Measurements from ENCODE around the gene NINJ2. TPM values are rescaled to one million over a fixed set of nuclear protein-coding genes. Genes with fewer than 3 reads are reported as not detected.

The NINJ2 gene
- polyA plus RNA-seq, 2 donors, result 3.3 to 10.9 TPM

- no peak overlapping the region for H3K4me3 ChIP-seq (ENCODE audit: low read depth in 1 of 2, low read length in 2 of 2)
- H3K36me3 ChIP-seq (ENCODE audit: control insufficient read depth in 2 of 2, insufficient read depth in 2 of 2, low read length in 1 of 2), result no peaks in the 10 kb centered on the region
- no peaks in the 10 kb centered on the region for H3K27me3 ChIP-seq (ENCODE audit: control insufficient read depth in 1 of 2, insufficient read depth in 2 of 2, low read length in 2 of 2)
- no peaks in the 10 kb centered on the region for H3K9me3 ChIP-seq (ENCODE audit: control insufficient read depth in 2 of 2, insufficient read depth in 1 of 2, low read depth in 1 of 2, low read length in 1 of 2)
- peaks cover 0 to 12% of the 10 kb centered on the region in 2 donors for H3K4me1 ChIP-seq (ENCODE audit: control insufficient read depth in 2 of 2, insufficient read depth in 2 of 2, low read length in 1 of 2)
- peak overlapping the region; percentile 46 to 74 for H3K27ac ChIP-seq (ENCODE audit: low read depth in 2 of 2, low read length in 1 of 2)
- WGBS, 2 donors, result 79 to 82% methylated on average over 6 of the region's 6 CpGs
These were observed 132.4 kb downstream of the NINJ2 start for GRCh38 chr12:530821-531220.

- no peak overlapping the region for H3K4me3 ChIP-seq (ENCODE audit: low read depth in 1 of 2, low read length in 2 of 2)
- H3K27me3 ChIP-seq (ENCODE audit: control insufficient read depth in 1 of 2, insufficient read depth in 2 of 2, low read length in 2 of 2), result no peaks in the 10 kb centered on the region
- peak overlapping the region; percentile 46 to 88 for H3K27ac ChIP-seq (ENCODE audit: low read depth in 2 of 2, low read length in 1 of 2)
- peaks cover 0 to 12% of the 10 kb centered on the region in 2 donors for H3K4me1 ChIP-seq (ENCODE audit: control insufficient read depth in 2 of 2, insufficient read depth in 2 of 2, low read length in 1 of 2)
- no peaks in the 10 kb centered on the region for H3K9me3 ChIP-seq (ENCODE audit: control insufficient read depth in 2 of 2, insufficient read depth in 1 of 2, low read depth in 1 of 2, low read length in 1 of 2)
- 57 to 70% methylated on average over 6 of the region's 6 CpGs for WGBS, 2 donors
- H3K36me3 ChIP-seq (ENCODE audit: control insufficient read depth in 2 of 2, insufficient read depth in 2 of 2, low read length in 1 of 2), result no peaks in the 10 kb centered on the region
These were observed 132.9 kb downstream of the NINJ2 start for GRCh38 chr12:530308-530707.

GRCh38 chr12:527729-528128 lies 135.5 kb downstream of the NINJ2 start:
- Histone ChIP-seq H3K9me3 (ENCODE audit: control insufficient read depth in 2 of 2, insufficient read depth in 1 of 2, low read depth in 1 of 2, low read length in 1 of 2) (no peaks in the 10 kb centered on the region), H3K4me1 (ENCODE audit: control insufficient read depth in 2 of 2, insufficient read depth in 2 of 2, low read length in 1 of 2) (peaks cover 2 to 4% of the 10 kb centered on the region in 2 donors), H3K27ac (ENCODE audit: low read depth in 2 of 2, low read length in 1 of 2) (no peak overlapping the region), H3K27me3 (ENCODE audit: control insufficient read depth in 1 of 2, insufficient read depth in 2 of 2, low read length in 2 of 2) (no peaks in the 10 kb centered on the region), H3K4me3 (ENCODE audit: low read depth in 1 of 2, low read length in 2 of 2) (no peak overlapping the region), H3K36me3 (ENCODE audit: control insufficient read depth in 2 of 2, insufficient read depth in 2 of 2, low read length in 1 of 2) (no peaks in the 10 kb centered on the region)
- WGBS, 2 donors, result 90% methylated on average over 4 of the region's 4 CpGs

GRCh38 chr12:527241-527640 lies 136.0 kb downstream of the NINJ2 start:
- 61 to 79% methylated on average over 7 of the region's 7 CpGs for WGBS, 2 donors
- Histone ChIP-seq H3K36me3 (ENCODE audit: control insufficient read depth in 2 of 2, insufficient read depth in 2 of 2, low read length in 1 of 2) (no peaks in the 10 kb centered on the region), H3K27ac (ENCODE audit: low read depth in 2 of 2, low read length in 1 of 2) (no peak overlapping the region), H3K27me3 (ENCODE audit: control insufficient read depth in 1 of 2, insufficient read depth in 2 of 2, low read length in 2 of 2) (no peaks in the 10 kb centered on the region), H3K9me3 (ENCODE audit: control insufficient read depth in 2 of 2, insufficient read depth in 1 of 2, low read depth in 1 of 2, low read length in 1 of 2) (no peaks in the 10 kb centered on the region), H3K4me1 (ENCODE audit: control insufficient read depth in 2 of 2, insufficient read depth in 2 of 2, low read length in 1 of 2) (peaks cover 2 to 4% of the 10 kb centered on the region in 2 donors), H3K4me3 (ENCODE audit: low read depth in 1 of 2, low read length in 2 of 2) (no peak overlapping the region)

- no peaks in the 10 kb centered on the region for H3K9me3 ChIP-seq (ENCODE audit: control insufficient read depth in 2 of 2, insufficient read depth in 1 of 2, low read depth in 1 of 2, low read length in 1 of 2)
- no peaks in the 10 kb centered on the region for H3K27me3 ChIP-seq (ENCODE audit: control insufficient read depth in 1 of 2, insufficient read depth in 2 of 2, low read length in 2 of 2)
- H3K4me1 ChIP-seq (ENCODE audit: control insufficient read depth in 2 of 2, insufficient read depth in 2 of 2, low read length in 1 of 2), result peaks cover 2 to 4% of the 10 kb centered on the region in 2 donors
- H3K4me3 ChIP-seq (ENCODE audit: low read depth in 1 of 2, low read length in 2 of 2), result no peak overlapping the region
- no peaks in the 10 kb centered on the region for H3K36me3 ChIP-seq (ENCODE audit: control insufficient read depth in 2 of 2, insufficient read depth in 2 of 2, low read length in 1 of 2)
- 83 to 85% methylated on average over 6 of the region's 6 CpGs for WGBS, 2 donors
- no peak overlapping the region for H3K27ac ChIP-seq (ENCODE audit: low read depth in 2 of 2, low read length in 1 of 2)
These were observed 137.2 kb downstream of the NINJ2 start for GRCh38 chr12:526089-526488.

GRCh38 chr12:524167-524951 lies 138.9 kb downstream of the NINJ2 start:
- H3K27me3 ChIP-seq (ENCODE audit: control insufficient read depth in 1 of 2, insufficient read depth in 2 of 2, low read length in 2 of 2), result no peaks in the 10 kb centered on the region
- WGBS, 2 donors, result 65% methylated on average over 10 of the region's 10 CpGs

GRCh38 chr12:522692-523378 lies 140.4 kb downstream of the NINJ2 start:
- Histone ChIP-seq H3K4me3 (ENCODE audit: low read depth in 1 of 2, low read length in 2 of 2) (no peak overlapping the region), H3K4me1 (ENCODE audit: control insufficient read depth in 2 of 2, insufficient read depth in 2 of 2, low read length in 1 of 2) (peaks cover 0 to 2% of the 10 kb centered on the region in 2 donors), H3K36me3 (ENCODE audit: control insufficient read depth in 2 of 2, insufficient read depth in 2 of 2, low read length in 1 of 2) (no peaks in the 10 kb centered on the region), H3K9me3 (ENCODE audit: control insufficient read depth in 2 of 2, insufficient read depth in 1 of 2, low read depth in 1 of 2, low read length in 1 of 2) (no peaks in the 10 kb centered on the region), H3K27me3 (ENCODE audit: control insufficient read depth in 1 of 2, insufficient read depth in 2 of 2, low read length in 2 of 2) (no peaks in the 10 kb centered on the region), H3K27ac (ENCODE audit: low read depth in 2 of 2, low read length in 1 of 2) (no peak overlapping the region)
- 72 to 75% methylated on average over 7 of the region's 7 CpGs for WGBS, 2 donors

More at GRCh38 chr12:524167-524951, 138.9 kb downstream of the NINJ2 start:
- Histone ChIP-seq H3K9me3 (ENCODE audit: control insufficient read depth in 2 of 2, insufficient read depth in 1 of 2, low read depth in 1 of 2, low read length in 1 of 2) (no peaks in the 10 kb centered on the region), H3K36me3 (ENCODE audit: control insufficient read depth in 2 of 2, insufficient read depth in 2 of 2, low read length in 1 of 2) (no peaks in the 10 kb centered on the region), H3K4me3 (ENCODE audit: low read depth in 1 of 2, low read length in 2 of 2) (no peak overlapping the region), H3K4me1 (ENCODE audit: control insufficient read depth in 2 of 2, insufficient read depth in 2 of 2, low read length in 1 of 2) (peaks cover 0 to 2% of the 10 kb centered on the region in 2 donors), H3K27ac (ENCODE audit: low read depth in 2 of 2, low read length in 1 of 2) (no peak overlapping the region)

- H3K4me1 ChIP-seq (ENCODE audit: control insufficient read depth in 2 of 2, insufficient read depth in 2 of 2, low read length in 1 of 2), result peaks cover 0 to 2% of the 10 kb centered on the region in 2 donors
- no peaks in the 10 kb centered on the region for H3K9me3 ChIP-seq (ENCODE audit: control insufficient read depth in 2 of 2, insufficient read depth in 1 of 2, low read depth in 1 of 2, low read length in 1 of 2)
- no peak overlapping the region for H3K4me3 ChIP-seq (ENCODE audit: low read depth in 1 of 2, low read length in 2 of 2)
- WGBS, 2 donors, result 69 to 77% methylated on average over 2 of the region's 2 CpGs
- no peak overlapping the region for H3K27ac ChIP-seq (ENCODE audit: low read depth in 2 of 2, low read length in 1 of 2)
- H3K27me3 ChIP-seq (ENCODE audit: control insufficient read depth in 1 of 2, insufficient read depth in 2 of 2, low read length in 2 of 2), result no peaks in the 10 kb centered on the region
- no peaks in the 10 kb centered on the region for H3K36me3 ChIP-seq (ENCODE audit: control insufficient read depth in 2 of 2, insufficient read depth in 2 of 2, low read length in 1 of 2)
These were observed 143.1 kb downstream of the NINJ2 start for GRCh38 chr12:520119-520518.

- no peak overlapping the region for H3K27ac ChIP-seq (ENCODE audit: low read depth in 2 of 2, low read length in 1 of 2)
- no peaks in the 10 kb centered on the region for H3K27me3 ChIP-seq (ENCODE audit: control insufficient read depth in 1 of 2, insufficient read depth in 2 of 2, low read length in 2 of 2)
- H3K4me3 ChIP-seq (ENCODE audit: low read depth in 1 of 2, low read length in 2 of 2), result no peak overlapping the region
- H3K9me3 ChIP-seq (ENCODE audit: control insufficient read depth in 2 of 2, insufficient read depth in 1 of 2, low read depth in 1 of 2, low read length in 1 of 2), result no peaks in the 10 kb centered on the region
- WGBS, 2 donors, result 77 to 81% methylated on average over 3 of the region's 3 CpGs
- no peaks in the 10 kb centered on the region for H3K4me1 ChIP-seq (ENCODE audit: control insufficient read depth in 2 of 2, insufficient read depth in 2 of 2, low read length in 1 of 2)
- no peaks in the 10 kb centered on the region for H3K36me3 ChIP-seq (ENCODE audit: control insufficient read depth in 2 of 2, insufficient read depth in 2 of 2, low read length in 1 of 2)
These were observed 145.7 kb downstream of the NINJ2 start for GRCh38 chr12:517538-517937.

Measured in esophagus (tissue), 2 donors.